DMS153 treated with DMSO at 0.1 percent for 48 hours (cell line): ENCODE results near the gene AHRR.
A peak's percentile ranks its signal among the peaks of the same experiment; 100 is the strongest.
"Not testable (repeated sequence)": the region's sequence is repeated elsewhere in the genome, so short reads cannot be mapped to it uniquely, and the experiment has no call there.

Source experiments
- DNase-seq: peaks from one replicate; lab custom pipeline; 2025; ENCODE audit not compliant: unreplicated experiment; lab: John Stamatoyannopoulos, UW

The AHRR gene

GRCh38 chr5:305050-305449 lies 16.5 kb upstream of the AHRR start:
- no peak for DNase-seq

- no peak for DNase-seq
Measured at GRCh38 chr5:305459-305858, 16.1 kb upstream of the AHRR start.

DNA sequence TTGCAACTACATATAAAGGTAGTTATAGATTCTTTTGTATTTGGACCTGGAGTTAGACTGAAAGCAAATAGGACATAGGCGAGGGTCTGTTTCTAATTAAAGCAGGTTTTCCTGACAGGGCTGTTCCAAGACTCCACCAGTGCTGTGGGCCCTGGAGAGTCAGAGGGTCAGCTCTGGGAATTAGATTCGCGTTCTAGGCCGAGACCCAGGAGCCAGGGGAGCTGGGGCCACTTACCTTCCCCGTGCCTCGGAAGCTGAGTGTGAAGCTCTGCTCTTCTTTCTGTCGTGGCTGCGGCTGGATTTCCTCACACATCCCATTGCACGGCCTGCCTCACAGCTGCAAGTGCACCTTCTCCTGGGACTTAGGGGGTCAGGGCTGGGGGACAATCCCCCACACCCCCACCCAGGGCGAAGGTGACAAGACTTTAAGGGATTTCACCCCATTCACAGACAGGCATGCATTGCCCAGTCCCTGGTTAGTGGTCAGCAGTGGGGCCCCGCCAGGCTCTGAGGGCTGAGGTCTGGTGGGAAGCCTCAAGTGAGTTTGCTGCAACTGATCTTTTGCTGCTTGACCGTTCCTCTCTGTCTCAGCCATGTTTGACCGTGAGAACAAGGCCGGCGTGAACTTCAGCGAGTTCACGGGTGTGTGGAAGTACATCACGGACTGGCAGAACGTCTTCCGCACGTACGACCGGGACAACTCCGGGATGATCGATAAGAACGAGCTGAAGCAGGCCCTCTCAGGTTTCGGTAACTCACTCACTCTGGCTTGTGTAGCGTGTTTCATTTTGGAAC lies 15.3 kb upstream of the AHRR start:
- no peak for DNase-seq

- DNase-seq, result no peak
Measured at GRCh38 chr5:307306-307705, 14.2 kb upstream of the AHRR start.

GRCh38 chr5:307794-308579 lies 13.5 kb upstream of the AHRR start:
- DNase-seq, result no peak

DNA sequence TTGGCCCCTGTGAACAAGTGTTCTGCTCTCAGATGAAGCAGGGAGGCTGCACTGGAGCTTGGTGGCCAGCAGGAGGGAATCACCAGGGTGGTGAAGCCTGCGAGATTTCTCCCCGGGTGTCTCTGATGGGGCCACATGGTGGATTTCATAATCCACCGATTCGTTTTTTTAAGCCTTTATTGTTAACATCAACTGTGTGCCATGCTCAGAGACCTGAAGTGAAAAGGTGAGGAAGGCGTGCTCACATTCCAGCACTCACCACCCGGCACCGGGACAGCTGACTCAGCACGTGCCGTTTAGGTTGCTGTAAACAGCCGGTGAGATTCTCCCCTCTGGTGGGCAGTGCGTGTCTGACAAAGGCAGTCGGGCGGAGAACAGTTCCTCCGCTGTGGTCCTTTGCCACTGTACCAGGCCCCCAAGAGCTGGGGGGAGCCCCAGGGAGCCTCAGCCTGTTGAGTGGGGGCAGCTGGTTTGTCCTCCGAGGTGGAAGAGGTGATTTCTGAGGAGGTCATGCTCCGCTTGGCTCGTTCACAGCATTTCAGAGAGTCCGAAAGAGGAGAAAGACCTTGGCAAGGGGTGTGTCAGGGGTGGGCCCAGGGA lies 12.7 kb upstream of the AHRR start:
- DNase-seq, result no peak

GRCh38 chr5:309831-310230 lies 11.7 kb upstream of the AHRR start:
- DNase-seq, result not testable (repeated sequence)

DNA sequence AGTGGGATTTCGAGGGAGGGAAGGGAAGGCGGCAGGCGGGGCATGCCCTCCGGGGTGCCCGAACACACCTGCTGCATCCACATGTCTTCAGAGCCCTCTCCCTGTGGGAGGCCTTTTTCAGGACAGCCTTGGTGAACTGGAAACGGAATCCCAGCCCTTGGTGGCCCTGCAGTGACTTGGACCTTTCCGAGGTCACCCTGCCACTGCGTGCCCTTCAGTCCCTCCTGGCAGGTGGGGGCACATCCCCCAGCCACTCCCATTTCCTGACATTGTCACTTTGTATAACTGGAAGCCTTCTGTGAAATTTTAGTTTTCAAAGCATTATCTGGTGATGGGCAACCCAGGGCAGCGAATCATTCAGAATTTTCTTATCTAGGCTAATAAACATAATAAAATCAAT lies 11.0 kb upstream of the AHRR start:
- no peak for DNase-seq

DNA sequence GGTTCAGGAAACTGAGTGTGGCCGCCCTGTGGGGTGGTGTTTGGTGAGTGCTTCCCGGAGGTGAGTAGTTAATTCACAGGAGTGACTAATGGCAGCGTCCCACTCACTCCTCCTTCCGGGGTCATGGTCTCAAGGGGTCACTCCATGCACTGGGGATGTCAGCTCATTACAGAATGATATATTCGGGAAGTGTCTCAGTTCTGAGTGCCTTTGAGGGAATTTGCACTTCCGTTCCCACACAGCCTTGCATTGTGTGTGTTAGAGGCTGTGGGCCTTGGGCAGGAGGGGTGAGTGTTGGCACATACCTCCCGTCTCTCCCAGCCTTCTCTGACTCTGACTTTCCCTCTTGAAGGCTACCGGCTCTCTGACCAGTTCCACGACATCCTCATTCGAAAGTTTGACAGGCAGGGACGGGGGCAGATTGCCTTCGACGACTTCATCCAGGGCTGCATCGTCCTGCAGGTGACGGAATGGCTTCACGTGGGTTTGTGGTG lies 10.5 kb upstream of the AHRR start:
- DNase-seq, result no peak

- no peak for DNase-seq
Measured at GRCh38 chr5:311963-312362, 9.6 kb upstream of the AHRR start.

DNA sequence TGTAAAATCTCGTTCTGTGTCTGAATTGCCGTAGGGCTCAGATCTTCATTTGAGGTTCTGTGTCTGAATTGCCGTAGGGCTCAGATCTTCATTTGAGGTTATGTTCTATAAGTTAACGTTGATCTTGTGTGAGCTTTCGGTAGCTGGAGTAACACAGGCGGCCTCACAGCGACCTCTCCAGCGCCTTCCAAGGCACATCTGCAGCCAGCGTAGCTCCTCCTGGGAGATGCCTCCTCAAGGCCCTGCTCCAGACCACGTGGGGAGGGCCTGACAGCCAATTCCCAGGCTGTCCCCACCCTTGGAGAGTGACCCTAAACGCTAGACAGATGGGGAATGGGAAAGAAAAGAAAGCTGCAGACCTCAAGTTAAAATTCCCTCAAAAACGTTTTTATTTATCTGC lies 8.7 kb upstream of the AHRR start:
- no peak for DNase-seq

DNA sequence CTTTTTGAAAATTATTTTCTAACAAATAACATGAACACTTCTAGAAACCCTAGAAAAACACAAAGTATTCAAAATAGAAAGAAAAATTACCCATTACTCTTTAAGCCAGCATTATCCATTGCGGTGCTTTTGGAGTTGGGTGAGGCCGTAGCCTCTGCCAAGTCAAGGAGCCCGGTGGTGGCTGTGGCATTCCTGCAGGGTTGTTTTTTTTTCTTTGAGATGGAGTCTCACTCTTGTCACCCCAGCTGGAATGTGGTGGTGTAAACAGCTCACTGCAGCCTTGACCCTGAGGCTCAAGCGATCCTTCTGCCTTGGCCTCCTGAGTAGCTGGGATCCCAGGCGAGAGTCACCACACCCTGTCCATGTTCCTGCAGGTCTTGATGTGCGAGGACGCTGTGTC lies 8.2 kb upstream of the AHRR start:
- no peak for DNase-seq

GRCh38 chr5:313806-314376 lies 7.6 kb upstream of the AHRR start:
- DNase-seq, result no peak

GRCh38 chr5:314676-315487 lies 6.6 kb upstream of the AHRR start:
- no peak for DNase-seq

- no peak for DNase-seq
Measured at GRCh38 chr5:315488-316209, 5.9 kb upstream of the AHRR start.

DNA sequence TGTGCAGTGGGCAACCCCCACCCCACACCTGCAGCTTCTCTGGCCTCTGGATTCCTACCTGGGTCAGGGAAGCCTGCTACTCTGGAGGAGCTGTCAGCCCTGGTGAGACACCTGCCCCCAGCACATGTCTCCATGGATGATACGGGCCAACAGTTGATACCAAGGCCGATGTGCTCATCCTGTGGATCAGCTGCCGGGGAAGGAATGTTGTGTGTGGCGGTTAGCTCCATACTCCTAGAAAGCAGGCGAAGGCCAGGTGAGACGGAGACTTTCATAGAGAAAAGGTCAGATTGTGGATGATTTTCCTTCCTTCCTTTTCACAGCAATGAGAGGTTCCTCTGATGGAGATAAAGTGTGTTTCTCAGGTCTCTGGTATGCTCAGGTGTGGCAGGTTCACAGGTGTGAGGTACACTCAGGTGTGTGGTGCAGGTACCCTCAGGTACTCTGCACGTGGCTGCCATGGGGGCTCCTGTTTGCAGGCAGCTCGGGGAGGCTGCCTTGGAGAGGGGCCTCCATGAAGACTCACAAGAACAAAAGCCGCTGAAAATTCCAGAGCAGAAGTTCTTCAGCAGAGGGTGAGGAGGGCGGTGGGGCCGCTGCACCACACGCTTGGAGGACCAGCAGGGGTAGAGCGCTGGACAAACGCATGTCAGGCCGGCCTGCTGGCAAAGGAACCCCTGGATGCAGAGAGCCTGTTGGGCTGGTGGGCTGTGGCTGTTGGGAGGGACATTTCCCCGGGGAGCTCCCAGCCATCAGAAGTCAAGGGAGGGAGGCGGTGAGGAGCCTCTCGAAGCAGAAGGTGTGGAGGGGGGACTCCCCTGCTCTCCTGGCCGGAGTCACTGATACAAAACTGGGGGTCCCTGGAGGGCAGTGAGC lies 5.1 kb upstream of the AHRR start:
- DNase-seq, result no peak

DNA sequence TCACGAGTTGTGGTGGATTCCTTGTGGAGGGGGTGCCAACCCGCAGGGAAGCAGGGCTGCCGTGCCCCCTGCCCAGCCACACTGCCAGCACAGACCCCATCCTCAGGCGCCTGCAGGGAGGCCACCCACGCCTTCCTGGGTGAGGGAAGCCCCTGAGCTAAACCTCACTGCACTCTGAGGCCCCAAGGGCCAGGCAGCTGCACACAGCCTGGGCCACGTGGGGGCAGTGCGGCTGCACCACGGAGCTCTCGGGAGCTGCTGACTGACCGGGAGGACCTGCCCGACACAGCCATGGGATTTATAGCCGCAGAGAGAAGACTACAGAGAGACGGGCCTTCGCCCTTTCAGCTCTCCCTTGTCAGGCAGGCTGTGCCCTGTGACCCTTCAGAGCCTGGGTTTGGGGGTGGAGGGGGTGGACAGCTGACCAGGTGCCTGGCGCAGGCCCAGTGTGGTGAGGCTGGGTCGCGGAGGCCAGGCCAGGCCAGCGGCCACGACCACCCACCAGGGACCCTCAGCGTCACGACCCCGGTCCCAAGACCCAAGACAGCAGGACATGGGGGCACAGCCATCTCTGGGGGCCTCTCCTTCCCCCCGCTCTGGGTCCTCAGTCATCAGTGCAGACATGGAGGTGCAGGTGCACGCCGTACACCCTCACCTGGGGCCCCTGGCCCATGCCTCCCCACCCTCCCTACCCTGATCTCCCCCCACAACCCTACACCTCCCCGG lies 4.3 kb upstream of the AHRR start:
- peak; percentile 83 for DNase-seq

GRCh38 chr5:318341-318897 lies 3.1 kb upstream of the AHRR start:
- no peak for DNase-seq
